ENCODE data around the gene TSPAN14. TPM values are rescaled to one million over a fixed set of nuclear protein-coding genes. Genes with fewer than 3 reads are reported as not detected.
A peak's percentile ranks its signal among the peaks of the same experiment; 100 is the strongest.

The TSPAN14 gene
- total RNA-seq, 2 experiments from 2014 or later = 167 to 168 TPM

DNA sequence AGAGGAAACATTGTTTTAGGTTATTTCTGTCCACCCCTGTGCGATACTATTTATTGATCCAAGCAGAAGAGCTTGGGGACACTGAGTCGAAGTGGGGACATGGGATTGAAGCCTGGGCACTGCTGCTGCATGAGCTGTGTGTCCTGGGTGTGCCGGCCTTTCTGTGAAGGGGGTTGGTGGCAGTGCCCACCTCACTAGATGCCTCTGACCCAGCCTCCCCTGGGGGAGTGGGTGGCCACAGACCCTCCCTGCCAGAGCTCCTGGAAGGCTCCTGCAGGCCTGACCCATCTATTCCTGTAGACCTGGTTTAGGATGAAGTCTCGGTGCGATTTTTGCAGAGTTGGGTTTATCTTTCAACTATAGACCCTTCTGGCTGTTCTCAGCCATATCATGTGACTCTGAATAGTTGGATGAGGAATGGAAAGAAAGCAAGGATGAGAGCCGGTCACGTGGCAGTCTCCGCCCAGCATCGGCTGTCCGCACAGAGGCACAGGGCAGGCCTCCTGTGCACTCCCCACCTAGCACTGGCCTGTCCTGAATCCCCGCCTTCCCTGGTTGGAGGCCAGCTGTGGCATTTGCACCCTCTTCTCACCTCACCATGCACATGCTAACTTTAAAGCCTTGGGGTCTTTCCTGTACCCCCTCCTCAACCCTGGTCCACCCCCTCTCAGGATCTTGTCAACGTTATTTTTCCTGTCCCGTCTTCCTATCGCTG is 66.0 kb downstream of the TSPAN14 start:
- no peaks in the 10 kb centered on the region for H3K9me3 ChIP-seq (ENCODE audit: control insufficient read depth in 1 of 2, insufficient read depth in 1 of 2, low read length in 2 of 2)
- no peaks in the 10 kb centered on the region for H3K27me3 ChIP-seq (ENCODE audit: control insufficient read depth in 1 of 2, insufficient read depth in 2 of 2, low read length in 2 of 2)
- Mint-ChIP-seq H3K4me1 (ENCODE audit: low read depth) (peaks cover 31% of the 10 kb centered on the region), H3K4me3 (no peak overlapping the region), H3K27ac (peak overlapping the region; percentile 82), H3K9me3 (no peaks in the 10 kb centered on the region), H3K27me3 (no peaks in the 10 kb centered on the region), H3K36me3 (ENCODE audit: low read depth) (peaks cover 59% of the 10 kb centered on the region)
- intact Hi-C loops (cut with DNase I, micrococcal nuclease) = no loop called here
- ATAC-seq (ENCODE audit: poor library complexity) (no peak), DNase-seq (no peak)
- peaks cover 67% of the 10 kb centered on the region for H3K36me3 ChIP-seq (ENCODE audit: insufficient read depth, low read length)
- POLR2A ChIA-PET = interaction anchor here (1.2 kb wide), 1 partner anchor 63 kb away, joined by 3 read pairs; no protein-coding TSS in a partner anchor
- peaks cover 22% of the 10 kb centered on the region for H3K4me1 ChIP-seq (ENCODE audit: insufficient read depth, low read length)
- no peak overlapping the region for H3K27ac ChIP-seq (ENCODE audit: low read depth in 1 of 2, low read length in 2 of 2)
- TF ChIP-seq, protein P1, sequence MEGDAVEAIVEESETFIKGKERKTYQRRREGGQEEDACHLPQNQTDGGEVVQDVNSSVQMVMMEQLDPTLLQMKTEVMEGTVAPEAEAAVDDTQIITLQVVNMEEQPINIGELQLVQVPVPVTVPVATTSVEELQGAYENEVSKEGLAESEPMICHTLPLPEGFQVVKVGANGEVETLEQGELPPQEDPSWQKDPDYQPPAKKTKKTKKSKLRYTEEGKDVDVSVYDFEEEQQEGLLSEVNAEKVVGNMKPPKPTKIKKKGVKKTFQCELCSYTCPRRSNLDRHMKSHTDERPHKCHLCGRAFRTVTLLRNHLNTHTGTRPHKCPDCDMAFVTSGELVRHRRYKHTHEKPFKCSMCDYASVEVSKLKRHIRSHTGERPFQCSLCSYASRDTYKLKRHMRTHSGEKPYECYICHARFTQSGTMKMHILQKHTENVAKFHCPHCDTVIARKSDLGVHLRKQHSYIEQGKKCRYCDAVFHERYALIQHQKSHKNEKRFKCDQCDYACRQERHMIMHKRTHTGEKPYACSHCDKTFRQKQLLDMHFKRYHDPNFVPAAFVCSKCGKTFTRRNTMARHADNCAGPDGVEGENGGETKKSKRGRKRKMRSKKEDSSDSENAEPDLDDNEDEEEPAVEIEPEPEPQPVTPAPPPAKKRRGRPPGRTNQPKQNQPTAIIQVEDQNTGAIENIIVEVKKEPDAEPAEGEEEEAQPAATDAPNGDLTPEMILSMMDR (IDR thresholded peaks at IDR 0.05) = no peak
- CTCF ChIA-PET = interaction anchor here (2.8 to 3.9 kb wide), 2 partner anchors 15 to 75 kb away, joined by 6 to 11 read pairs; no protein-coding TSS in a partner anchor
- no peak overlapping the region for H3K4me3 ChIP-seq (ENCODE audit: low read length)

- TF ChIP-seq, protein P1 (IDR thresholded peaks at IDR 0.05) = no peak
- Histone ChIP-seq H3K27ac (ENCODE audit: low read depth in 1 of 2, low read length in 2 of 2) (no peak overlapping the region), H3K27me3 (ENCODE audit: control insufficient read depth in 1 of 2, insufficient read depth in 2 of 2, low read length in 2 of 2) (no peaks in the 10 kb centered on the region), H3K36me3 (ENCODE audit: insufficient read depth, low read length) (peaks cover 59% of the 10 kb centered on the region), H3K4me3 (ENCODE audit: low read length) (no peak overlapping the region), H3K4me1 (ENCODE audit: insufficient read depth, low read length) (peaks cover 30% of the 10 kb centered on the region), H3K9me3 (ENCODE audit: control insufficient read depth in 1 of 2, insufficient read depth in 1 of 2, low read length in 2 of 2) (no peaks in the 10 kb centered on the region)
- intact Hi-C loops (cut with DNase I, micrococcal nuclease) = no loop called here
- no peaks in the 10 kb centered on the region for H3K27me3 Mint-ChIP-seq
- ChIA-PET CTCF (interaction anchor here (2.8 to 3.9 kb wide), 2 partner anchors 15 to 76 kb away, joined by 6 to 11 read pairs; no protein-coding TSS in a partner anchor), POLR2A (interaction anchor here (1.2 kb wide), 1 partner anchor 64 kb away, joined by 3 read pairs; no protein-coding TSS in a partner anchor)
- no peak for ATAC-seq (ENCODE audit: poor library complexity)
- H3K9me3 Mint-ChIP-seq = no peaks in the 10 kb centered on the region
- peaks cover 38% of the 10 kb centered on the region for H3K4me1 Mint-ChIP-seq (ENCODE audit: low read depth)
- H3K27ac Mint-ChIP-seq = peak overlapping the region; percentile 82
- peaks cover 51% of the 10 kb centered on the region for H3K36me3 Mint-ChIP-seq (ENCODE audit: low read depth)
- peak in 1 of 14 experiments; percentile 8 for DNase-seq
- H3K4me3 Mint-ChIP-seq = no peak overlapping the region
Measured at GRCh38 chr10:80520661-80521470, 66.8 kb downstream of the TSPAN14 start.

DNA sequence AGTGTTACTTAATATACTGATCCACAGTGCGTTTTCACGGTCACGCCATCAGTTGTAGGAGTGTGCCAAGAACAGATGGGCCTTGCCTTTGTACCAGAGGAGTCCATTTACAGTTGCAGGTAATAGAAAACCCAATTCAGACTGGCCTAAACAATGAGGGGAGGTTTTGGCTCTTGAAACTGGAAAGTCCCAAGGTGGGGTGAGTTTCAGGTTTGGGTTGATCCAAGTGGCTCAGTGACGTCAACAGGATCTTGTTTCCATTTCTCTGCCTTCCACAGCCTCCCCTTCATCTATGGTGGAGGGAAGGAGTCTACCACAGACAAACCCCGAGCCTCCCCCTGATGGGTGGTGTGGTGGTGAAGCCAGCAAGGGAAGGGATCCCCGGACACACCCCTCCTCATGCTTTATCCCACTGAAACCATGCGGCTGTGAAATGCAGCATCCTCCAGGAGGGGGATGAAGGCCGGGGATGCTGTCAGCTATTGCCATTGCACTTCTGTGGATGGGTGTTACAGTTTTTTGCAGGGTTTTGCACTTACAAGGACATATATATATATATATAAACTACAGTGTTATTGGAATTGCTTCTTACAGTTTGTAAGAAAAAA is 68.8 kb downstream of the TSPAN14 start:
- H3K4me1 Mint-ChIP-seq (ENCODE audit: low read depth) = peaks cover 55% of the 10 kb centered on the region
- H3K27ac ChIP-seq (ENCODE audit: low read depth in 1 of 2, low read length in 2 of 2) = no peak overlapping the region
- POLR2A ChIA-PET = interaction anchor here (0.7 to 1.6 kb wide), 3 partner anchors 21 to 139 kb away, joined by 3 to 4 read pairs (median 3); no protein-coding TSS in a partner anchor
- TF ChIP-seq, protein P1 (IDR thresholded peaks at IDR 0.05) = no peak
- intact Hi-C loops (cut with DNase I, micrococcal nuclease) = no loop called here
- H3K4me3 ChIP-seq (ENCODE audit: low read length) = no peak overlapping the region
- H3K27me3 Mint-ChIP-seq = no peaks in the 10 kb centered on the region
- no peak overlapping the region for H3K4me3 Mint-ChIP-seq
- H3K27ac Mint-ChIP-seq = peak overlapping the region; percentile 81
- CTCF ChIA-PET = interaction anchor here (0.7 to 1.3 kb wide), 2 partner anchors 17 to 78 kb away, joined by 3 to 4 read pairs; no protein-coding TSS in a partner anchor
- DNase-seq = peak in 2 of 14 experiments; percentile 60 to 66
- no peaks in the 10 kb centered on the region for H3K9me3 Mint-ChIP-seq
- H3K4me1 ChIP-seq (ENCODE audit: insufficient read depth, low read length) = peaks cover 47% of the 10 kb centered on the region
- peaks cover 39% of the 10 kb centered on the region for H3K36me3 ChIP-seq (ENCODE audit: insufficient read depth, low read length)
- H3K27me3 ChIP-seq (ENCODE audit: control insufficient read depth in 1 of 2, insufficient read depth in 2 of 2, low read length in 2 of 2) = no peaks in the 10 kb centered on the region
- peaks cover 31% of the 10 kb centered on the region for H3K36me3 Mint-ChIP-seq (ENCODE audit: low read depth)
- ATAC-seq (ENCODE audit: poor library complexity) = peak; percentile 49
- no peaks in the 10 kb centered on the region for H3K9me3 ChIP-seq (ENCODE audit: control insufficient read depth in 1 of 2, insufficient read depth in 1 of 2, low read length in 2 of 2)
